Effector memory CD4-positive, alpha-beta T cell (primary cell): Measurements from ENCODE around the gene MRPL58.

Source experiments
- DNase-seq, 3 donors: peaks; one replicate each; pipeline ENCODE4 v3.0.0-alpha.2; 2020
- H3K27ac ChIP-seq: 2 replicates; pipeline ENCODE4 v1.7.0; 2013; ENCODE audit warnings: mild to moderate bottlenecking, low read length, moderate library complexity; ENCODE audit not compliant: insufficient read depth, poor library complexity, severe bottlenecking
- H3K27me3 ChIP-seq: replicated peaks from 2 replicates; pipeline ENCODE4 v1.7.0; 2013; ENCODE audit warnings: mild to moderate bottlenecking, low read length; ENCODE audit not compliant: insufficient read depth, control insufficient read depth, poor library complexity, severe bottlenecking
- H3K36me3 ChIP-seq: 2 replicates; pipeline ENCODE4 v1.7.0; 2013; ENCODE audit warnings: mild to moderate bottlenecking, low read length, moderate library complexity; ENCODE audit not compliant: control insufficient read depth, insufficient read depth
- H3K4me1 ChIP-seq: 2 replicates; pipeline ENCODE4 v1.7.0; 2013; ENCODE audit warnings: low read length, mild to moderate bottlenecking; ENCODE audit not compliant: control insufficient read depth, insufficient read depth, poor library complexity, severe bottlenecking
- H3K4me3 ChIP-seq: 2 replicates; pipeline ENCODE4 v1.7.0; 2013; ENCODE audit warnings: low read length, low read depth, mild to moderate bottlenecking; ENCODE audit not compliant: insufficient read depth, poor library complexity, severe bottlenecking
- H3K9me3 ChIP-seq: 2 replicates; pipeline ENCODE4 v1.7.0; 2013; ENCODE audit warnings: mild to moderate bottlenecking, low read length, moderate library complexity; ENCODE audit not compliant: control insufficient read depth

MRPL58 gene

GRCh38 chr17:75059369-75060345, 47.2 kb downstream of the MRPL58 start:
- no peak for DNase-seq
- no peaks in the 10 kb centered on the region for H3K4me1 ChIP-seq
- H3K36me3 ChIP-seq: peaks cover 62% of the 10 kb centered on the region
- no peak overlapping the region for H3K27ac ChIP-seq
- H3K27me3 ChIP-seq: no peaks in the 10 kb centered on the region
- no peak overlapping the region for H3K4me3 ChIP-seq
- no peaks in the 10 kb centered on the region for H3K9me3 ChIP-seq

GRCh38 chr17:75060434-75061054, 48.1 kb downstream of the MRPL58 start:
- Histone ChIP-seq H3K36me3 (peaks cover 63% of the 10 kb centered on the region), H3K4me1 (no peaks in the 10 kb centered on the region), H3K9me3 (no peaks in the 10 kb centered on the region), H3K27me3 (no peaks in the 10 kb centered on the region), H3K4me3 (no peak overlapping the region), H3K27ac (no peak overlapping the region)
- no peak for DNase-seq

GRCh38 chr17:75061055-75061438, 48.6 kb downstream of the MRPL58 start:
- H3K36me3 ChIP-seq: peaks cover 60% of the 10 kb centered on the region

GRCh38 chr17:75061618-75062017, 49.1 kb downstream of the MRPL58 start:
- no peaks in the 10 kb centered on the region for H3K9me3 ChIP-seq
- no peaks in the 10 kb centered on the region for H3K27me3 ChIP-seq
- H3K36me3 ChIP-seq: peaks cover 56% of the 10 kb centered on the region
- H3K4me1 ChIP-seq: no peaks in the 10 kb centered on the region
- no peak overlapping the region for H3K27ac ChIP-seq
- H3K4me3 ChIP-seq: no peak overlapping the region
- DNase-seq: no peak

More at GRCh38 chr17:75061055-75061438, 48.6 kb downstream of the MRPL58 start:
- Histone ChIP-seq H3K9me3 (no peaks in the 10 kb centered on the region), H3K4me1 (no peaks in the 10 kb centered on the region), H3K27me3 (no peaks in the 10 kb centered on the region), H3K27ac (no peak overlapping the region), H3K4me3 (no peak overlapping the region)
- DNase-seq: no peak

GRCh38 chr17:75063201-75063600, 50.7 kb downstream of the MRPL58 start:
- DNase-seq: no peak
- H3K36me3 ChIP-seq: peaks cover 56% of the 10 kb centered on the region
- no peaks in the 10 kb centered on the region for H3K9me3 ChIP-seq
- no peak overlapping the region for H3K4me3 ChIP-seq
- H3K4me1 ChIP-seq: no peaks in the 10 kb centered on the region
- no peaks in the 10 kb centered on the region for H3K27me3 ChIP-seq
- H3K27ac ChIP-seq: no peak overlapping the region

- Histone ChIP-seq H3K27me3 (no peaks in the 10 kb centered on the region), H3K9me3 (no peaks in the 10 kb centered on the region), H3K4me1 (no peaks in the 10 kb centered on the region), H3K4me3 (no peak overlapping the region), H3K36me3 (peaks cover 56% of the 10 kb centered on the region), H3K27ac (no peak overlapping the region)
- no peak for DNase-seq
Measured at GRCh38 chr17:75063626-75064025, 51.2 kb downstream of the MRPL58 start.

- Histone ChIP-seq H3K27ac (no peak overlapping the region), H3K36me3 (peaks cover 56% of the 10 kb centered on the region), H3K9me3 (no peaks in the 10 kb centered on the region), H3K4me1 (no peaks in the 10 kb centered on the region), H3K4me3 (no peak overlapping the region), H3K27me3 (no peaks in the 10 kb centered on the region)
- DNase-seq: no peak
Measured at GRCh38 chr17:75064040-75064439, 51.6 kb downstream of the MRPL58 start.

DNA sequence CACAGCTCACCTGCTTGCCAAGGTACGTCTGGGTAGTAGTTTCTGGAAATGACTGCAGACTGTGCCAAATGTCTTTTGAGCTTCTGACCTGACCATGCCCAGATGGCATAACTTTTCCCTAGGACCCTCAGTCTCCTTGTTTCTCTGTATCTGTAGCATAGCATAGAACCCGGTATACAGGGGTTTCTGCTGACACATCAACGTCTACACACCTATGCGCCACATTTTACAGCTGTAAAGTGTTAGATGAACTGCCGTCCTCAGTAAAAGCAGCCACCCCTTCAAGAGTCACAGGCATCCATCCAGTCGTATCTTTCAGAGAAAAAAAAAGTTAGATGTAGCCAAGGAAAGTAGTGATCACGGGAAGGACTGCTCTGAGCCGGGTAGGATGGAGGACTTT, 52.0 kb downstream of the MRPL58 start:
- H3K27ac ChIP-seq: no peak overlapping the region
- peaks cover 52% of the 10 kb centered on the region for H3K36me3 ChIP-seq
- no peak overlapping the region for H3K4me3 ChIP-seq
- H3K9me3 ChIP-seq: no peaks in the 10 kb centered on the region
- no peaks in the 10 kb centered on the region for H3K27me3 ChIP-seq
- H3K4me1 ChIP-seq: no peaks in the 10 kb centered on the region
- DNase-seq: no peak

- no peak for DNase-seq
- Histone ChIP-seq H3K27ac (no peak overlapping the region), H3K9me3 (no peaks in the 10 kb centered on the region), H3K4me3 (no peak overlapping the region), H3K36me3 (peaks cover 48% of the 10 kb centered on the region), H3K27me3 (no peaks in the 10 kb centered on the region), H3K4me1 (no peaks in the 10 kb centered on the region)
Measured at GRCh38 chr17:75064867-75065561, 52.5 kb downstream of the MRPL58 start.
